Osteoblast (primary cell): ENCODE measurements around the gene DCAF7. TPM values are rescaled to one million over a fixed set of nuclear protein-coding genes. Genes with fewer than 3 reads are reported as not detected.
A peak's percentile ranks its signal among the peaks of the same experiment; 100 is the strongest.

ENCODE experiments used
- DNase-seq: peaks from one replicate; pipeline ENCODE4 v3.0.0; 2011; ENCODE audit warnings: low spot score, mixed read lengths; ENCODE audit not compliant: insufficient read length; ENCODE audit errors: missing footprints
- H2AFZ ChIP-seq: 2 replicates; pipeline ENCODE4 v1.6.0; 2011; ENCODE audit warnings: mild to moderate bottlenecking, low read length
- H3K27ac ChIP-seq: 2 replicates; pipeline ENCODE4 v1.5.1; 2011; ENCODE audit warnings: mild to moderate bottlenecking, low read depth, low read length, moderate library complexity
- H3K27me3 ChIP-seq: 2 replicates; pipeline ENCODE4 v1.6.0; 2012; ENCODE audit warnings: mild to moderate bottlenecking, control low read depth, inconsistent platforms, low read length, moderate library complexity; ENCODE audit not compliant: insufficient read depth
- H3K36me3 ChIP-seq: 2 replicates; pipeline ENCODE4 v1.5.1; 2011; ENCODE audit warnings: mild to moderate bottlenecking, low read length, control low read depth, moderate library complexity; ENCODE audit not compliant: insufficient read depth
- H3K4me1 ChIP-seq: 2 replicates; pipeline ENCODE4 v1.5.1; 2011; ENCODE audit warnings: mild to moderate bottlenecking, low read length, control low read depth, moderate library complexity; ENCODE audit not compliant: insufficient read depth
- H3K4me2 ChIP-seq: 2 replicates; pipeline ENCODE4 v1.6.0; 2011; ENCODE audit warnings: mild to moderate bottlenecking, low read length; ENCODE audit not compliant: insufficient read depth
- H3K4me3 ChIP-seq: fragments of 200-600 bp; sonication (generic); 3 replicates; pipeline ENCODE4 v1.5.1; 2012; ENCODE audit warnings: mild to moderate bottlenecking, low read length, inconsistent platforms; ENCODE audit not compliant: insufficient read depth
- H3K79me2 ChIP-seq: 2 replicates; pipeline ENCODE4 v1.6.0; 2012; ENCODE audit warnings: mild to moderate bottlenecking, low read length, control low read depth, inconsistent platforms; ENCODE audit not compliant: insufficient read depth
- H3K9me3 ChIP-seq: 2 replicates; pipeline ENCODE4 v1.5.1; 2011; ENCODE audit warnings: low read depth, low read length, control low read depth
- H4K20me1 ChIP-seq: 2 replicates; pipeline ENCODE4 v1.6.0; 2012; ENCODE audit warnings: mild to moderate bottlenecking, low read length, control low read depth; ENCODE audit not compliant: insufficient read depth
- total RNA-seq: library from RNA; depleted of rRNA; stranded (reverse); fragments of >200 nt; gene quantifications from 2 replicates; pipeline ENCODE4 v1.2.3, GENCODE V29; 2012
- TF ChIP-seq, protein P1 (sequence below): IDR thresholded peaks from 2 replicates; pipeline ENCODE4 v1.5.1; 2011; ENCODE audit warnings: mild to moderate bottlenecking, low read depth, low read length, moderate library complexity; ENCODE audit errors: extremely low read depth

Gene DCAF7
- total RNA-seq, 1 donor: 24.6 TPM

DNA sequence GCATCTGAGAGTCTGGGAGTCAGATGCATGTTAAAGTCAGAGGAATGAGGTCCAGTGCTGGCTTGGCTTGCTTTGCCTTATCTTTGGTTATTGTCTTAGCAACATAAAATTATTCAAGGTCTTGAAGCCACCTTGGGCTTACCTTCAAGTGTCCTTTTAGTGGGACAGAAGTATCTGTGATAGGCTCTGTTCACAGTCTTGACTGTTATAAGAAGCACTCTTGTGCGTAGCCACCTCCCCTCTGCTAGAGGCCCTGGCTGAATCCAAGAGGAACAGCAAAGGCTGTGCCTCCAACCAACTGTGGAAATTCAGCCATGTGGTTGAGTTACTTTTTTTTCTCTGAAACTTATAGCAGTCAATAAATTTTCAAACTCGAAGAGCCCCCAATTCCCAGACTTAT, 63.4 kb downstream of the DCAF7 start:
- Histone ChIP-seq H3K4me1 (no peaks in the 10 kb centered on the region), H3K79me2 (no peaks in the 10 kb centered on the region), H3K27ac (no peak overlapping the region), H3K27me3 (no peaks in the 10 kb centered on the region), H3K4me3 (no peak overlapping the region), H2AFZ (no peak overlapping the region), H3K4me2 (no peak overlapping the region), H3K36me3 (peaks cover 5% of the 10 kb centered on the region), H3K9me3 (no peaks in the 10 kb centered on the region), H4K20me1 (no peaks in the 10 kb centered on the region)
- TF ChIP-seq, protein P1, sequence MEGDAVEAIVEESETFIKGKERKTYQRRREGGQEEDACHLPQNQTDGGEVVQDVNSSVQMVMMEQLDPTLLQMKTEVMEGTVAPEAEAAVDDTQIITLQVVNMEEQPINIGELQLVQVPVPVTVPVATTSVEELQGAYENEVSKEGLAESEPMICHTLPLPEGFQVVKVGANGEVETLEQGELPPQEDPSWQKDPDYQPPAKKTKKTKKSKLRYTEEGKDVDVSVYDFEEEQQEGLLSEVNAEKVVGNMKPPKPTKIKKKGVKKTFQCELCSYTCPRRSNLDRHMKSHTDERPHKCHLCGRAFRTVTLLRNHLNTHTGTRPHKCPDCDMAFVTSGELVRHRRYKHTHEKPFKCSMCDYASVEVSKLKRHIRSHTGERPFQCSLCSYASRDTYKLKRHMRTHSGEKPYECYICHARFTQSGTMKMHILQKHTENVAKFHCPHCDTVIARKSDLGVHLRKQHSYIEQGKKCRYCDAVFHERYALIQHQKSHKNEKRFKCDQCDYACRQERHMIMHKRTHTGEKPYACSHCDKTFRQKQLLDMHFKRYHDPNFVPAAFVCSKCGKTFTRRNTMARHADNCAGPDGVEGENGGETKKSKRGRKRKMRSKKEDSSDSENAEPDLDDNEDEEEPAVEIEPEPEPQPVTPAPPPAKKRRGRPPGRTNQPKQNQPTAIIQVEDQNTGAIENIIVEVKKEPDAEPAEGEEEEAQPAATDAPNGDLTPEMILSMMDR: no peak
- no peak for DNase-seq

DNA sequence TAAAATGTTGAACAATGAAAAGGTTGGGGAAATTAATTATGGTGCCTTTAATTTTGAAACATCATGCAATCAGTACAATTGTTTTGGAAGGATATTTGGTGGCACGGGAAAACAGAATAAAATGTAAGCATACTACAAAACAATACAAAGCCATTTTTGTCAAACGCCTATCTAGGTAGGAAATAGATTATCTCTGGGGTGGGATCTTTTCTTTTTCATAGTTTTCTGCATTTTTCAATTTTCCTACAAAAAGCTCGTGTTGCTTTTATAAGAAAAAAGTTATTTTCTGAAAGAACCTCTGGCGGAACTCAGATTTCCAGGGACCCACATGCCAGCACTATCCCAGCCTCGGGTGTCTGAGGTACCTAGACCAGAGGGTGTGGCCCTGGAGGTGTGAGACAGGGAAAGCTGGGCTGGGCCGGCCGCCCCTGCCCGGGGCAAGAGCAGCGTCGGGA, 71.0 kb downstream of the DCAF7 start:
- H2AFZ ChIP-seq: peak overlapping the region; percentile 90
- no peaks in the 10 kb centered on the region for H3K9me3 ChIP-seq
- no peaks in the 10 kb centered on the region for H3K27me3 ChIP-seq
- TF ChIP-seq, protein P1: no peak
- H3K36me3 ChIP-seq: no peaks in the 10 kb centered on the region
- peaks cover 16% of the 10 kb centered on the region for H4K20me1 ChIP-seq
- H3K27ac ChIP-seq: peak overlapping the region; percentile 66
- H3K4me2 ChIP-seq: peak overlapping the region; percentile 90
- peaks cover 30% of the 10 kb centered on the region for H3K79me2 ChIP-seq
- peak overlapping the region; percentile 83 for H3K4me3 ChIP-seq
- H3K4me1 ChIP-seq: peaks cover 16% of the 10 kb centered on the region
- no peak for DNase-seq

DNA sequence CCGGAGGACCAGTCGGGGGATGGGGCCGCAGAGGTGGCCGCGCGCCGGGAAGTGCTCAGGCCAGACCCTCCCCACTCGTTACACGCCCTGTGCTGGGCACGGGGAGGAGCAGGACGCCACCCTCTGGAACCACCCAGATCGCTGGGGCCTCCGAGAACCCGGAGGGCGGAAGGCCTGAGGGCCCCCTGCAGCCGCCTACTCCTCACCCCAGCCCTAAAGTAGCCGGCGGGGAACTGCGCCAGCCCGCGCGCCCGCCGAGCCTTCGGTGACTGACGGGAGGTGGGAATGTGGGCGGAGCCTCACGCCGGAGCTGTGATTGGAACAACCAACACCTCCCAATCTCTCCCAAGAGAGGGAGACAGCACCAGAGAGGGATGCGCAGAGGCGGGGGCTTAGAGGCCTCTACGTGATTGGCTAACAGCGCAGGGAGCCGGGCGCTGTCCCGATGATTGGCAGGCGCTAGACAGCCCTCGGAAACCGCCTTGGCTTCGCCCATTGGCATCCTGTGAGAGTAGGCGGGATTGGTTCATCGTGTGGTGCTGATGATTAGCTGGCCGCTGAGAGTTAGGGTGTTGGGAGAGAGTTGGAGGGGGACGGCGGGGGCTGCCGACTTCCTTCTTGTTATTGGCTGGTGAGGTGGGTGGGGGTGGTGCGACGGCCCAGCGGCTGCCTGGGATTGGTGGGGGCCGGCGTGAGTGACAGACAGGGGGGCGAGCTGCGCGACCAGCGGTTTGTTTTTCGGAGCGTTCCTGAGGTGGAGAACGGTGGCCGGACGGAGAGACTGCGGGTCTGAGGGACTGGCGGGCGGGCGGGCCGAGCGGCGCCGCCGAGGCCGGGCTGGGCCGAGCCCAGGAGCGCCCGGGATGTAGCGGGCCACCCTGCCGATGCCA, 71.7 kb downstream of the DCAF7 start, which contains the start of gene MAP3K3:
Gene MAP3K3, plus strand, starts transcription at position 734 of the 890 bp plus-strand sequence. CDS start 343 bp downstream, outside the sequence.
- H2AFZ ChIP-seq: peak within 1 kb of the TSS; percentile 90
- TF ChIP-seq, protein P1: no peak
- H3K79me2 ChIP-seq: peaks cover 36% of the 10 kb centered on the region
- no peaks in the 10 kb centered on the region for H3K36me3 ChIP-seq
- peak within 1 kb of the TSS; percentile 93 for H3K4me2 ChIP-seq
- peaks cover 21% of the 10 kb centered on the region for H4K20me1 ChIP-seq
- H3K4me1 ChIP-seq: peaks cover 23% of the 10 kb centered on the region
- peak; percentile 100 for DNase-seq
- H3K27me3 ChIP-seq: no peaks in the 10 kb centered on the region
- peak within 1 kb of the TSS; percentile 84 for H3K4me3 ChIP-seq
- H3K27ac ChIP-seq: peak within 1 kb of the TSS; percentile 66
- no peaks in the 10 kb centered on the region for H3K9me3 ChIP-seq
